Retinal pigment epithelial cell (primary cell): Measurements from ENCODE around the gene SAFB.

Experiments used
- DNase-seq: peaks from one replicate; pipeline ENCODE4 v3.0.0-alpha.2; 2010; ENCODE audit warnings: low read depth
- H3K4me3 ChIP-seq: 2 replicates; pipeline ENCODE4 v1.5.1; 2011; ENCODE audit warnings: mild to moderate bottlenecking, low read length, control low read depth, moderate library complexity
- TF ChIP-seq, protein P1 (sequence below): conservative IDR thresholded peaks from 2 replicates; pipeline ENCODE4 v1.5.1; 2011; ENCODE audit warnings: low read depth, low read length, control low read depth, inconsistent platforms

SAFB gene

GRCh38 chr19:5585461-5586299 is 37.2 kb upstream of the SAFB start:
- TF ChIP-seq, protein P1, sequence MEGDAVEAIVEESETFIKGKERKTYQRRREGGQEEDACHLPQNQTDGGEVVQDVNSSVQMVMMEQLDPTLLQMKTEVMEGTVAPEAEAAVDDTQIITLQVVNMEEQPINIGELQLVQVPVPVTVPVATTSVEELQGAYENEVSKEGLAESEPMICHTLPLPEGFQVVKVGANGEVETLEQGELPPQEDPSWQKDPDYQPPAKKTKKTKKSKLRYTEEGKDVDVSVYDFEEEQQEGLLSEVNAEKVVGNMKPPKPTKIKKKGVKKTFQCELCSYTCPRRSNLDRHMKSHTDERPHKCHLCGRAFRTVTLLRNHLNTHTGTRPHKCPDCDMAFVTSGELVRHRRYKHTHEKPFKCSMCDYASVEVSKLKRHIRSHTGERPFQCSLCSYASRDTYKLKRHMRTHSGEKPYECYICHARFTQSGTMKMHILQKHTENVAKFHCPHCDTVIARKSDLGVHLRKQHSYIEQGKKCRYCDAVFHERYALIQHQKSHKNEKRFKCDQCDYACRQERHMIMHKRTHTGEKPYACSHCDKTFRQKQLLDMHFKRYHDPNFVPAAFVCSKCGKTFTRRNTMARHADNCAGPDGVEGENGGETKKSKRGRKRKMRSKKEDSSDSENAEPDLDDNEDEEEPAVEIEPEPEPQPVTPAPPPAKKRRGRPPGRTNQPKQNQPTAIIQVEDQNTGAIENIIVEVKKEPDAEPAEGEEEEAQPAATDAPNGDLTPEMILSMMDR, result no peak
- no peak for DNase-seq

DNA sequence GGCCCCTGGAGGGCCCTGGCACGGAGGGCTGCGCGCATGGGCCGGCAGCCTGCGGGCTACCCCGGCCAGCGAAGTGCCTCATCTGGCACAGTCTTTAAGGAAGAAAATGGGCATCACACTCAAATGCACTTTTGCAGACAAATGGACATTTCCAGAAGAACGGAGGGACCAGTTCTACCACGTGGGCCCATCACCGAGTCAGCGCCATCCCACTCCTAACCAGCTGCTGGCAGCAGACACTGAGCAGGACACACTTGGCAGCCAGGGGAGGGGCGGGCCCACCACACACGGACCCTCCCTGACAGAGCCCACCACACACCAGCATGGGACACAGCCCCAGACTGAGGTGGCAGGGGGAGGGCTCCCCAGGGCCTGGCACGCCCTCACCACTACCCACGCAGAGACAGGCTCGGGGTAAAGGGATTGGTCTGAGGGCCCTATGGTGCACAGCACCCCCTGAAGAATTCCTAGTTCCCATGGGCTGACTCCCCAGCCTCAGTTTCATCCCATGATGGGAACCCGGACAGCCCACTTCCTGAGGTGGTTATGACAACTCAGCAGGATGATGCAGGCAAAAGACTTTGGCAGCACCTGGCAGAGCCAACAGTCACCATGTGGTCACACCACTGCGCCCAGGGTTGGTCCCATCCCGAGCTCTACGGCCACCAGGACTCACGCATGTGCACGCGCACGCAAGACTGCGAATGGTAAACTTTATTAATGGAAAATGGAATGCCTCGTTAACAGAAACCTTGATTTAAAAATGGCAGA is 36.4 kb upstream of the SAFB start:
- DNase-seq, result no peak
- TF ChIP-seq, protein P1, result no peak
- H3K4me3 ChIP-seq, result no peak overlapping the region

More at GRCh38 chr19:5585461-5586299, 37.2 kb upstream of the SAFB start:
- no peak overlapping the region for H3K4me3 ChIP-seq

DNA sequence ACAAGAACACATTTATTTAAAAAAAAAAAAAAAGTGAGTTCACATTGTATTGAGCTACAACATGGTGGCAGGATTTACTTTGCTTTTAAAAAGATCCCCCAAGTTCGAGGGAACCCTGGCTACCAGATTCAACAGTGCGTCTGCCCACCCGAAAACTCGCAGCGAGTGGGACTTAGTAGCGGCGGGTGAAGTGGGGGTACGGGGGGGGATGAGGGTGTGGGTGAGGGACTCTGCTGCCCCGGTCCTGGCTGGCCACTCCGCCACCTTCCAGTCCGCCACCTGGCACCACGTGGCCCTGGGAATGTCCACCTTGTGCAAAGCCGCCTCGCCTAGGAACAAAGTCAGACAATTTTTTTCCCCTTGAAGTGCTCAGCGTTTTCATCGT is 35.8 kb upstream of the SAFB start:
- no peak overlapping the region for H3K4me3 ChIP-seq
- TF ChIP-seq, protein P1, result no peak
- DNase-seq, result no peak

GRCh38 chr19:5587661-5588060 is 35.2 kb upstream of the SAFB start:
- TF ChIP-seq, protein P1, result no peak
- H3K4me3 ChIP-seq, result no peak overlapping the region
- no peak for DNase-seq

DNA sequence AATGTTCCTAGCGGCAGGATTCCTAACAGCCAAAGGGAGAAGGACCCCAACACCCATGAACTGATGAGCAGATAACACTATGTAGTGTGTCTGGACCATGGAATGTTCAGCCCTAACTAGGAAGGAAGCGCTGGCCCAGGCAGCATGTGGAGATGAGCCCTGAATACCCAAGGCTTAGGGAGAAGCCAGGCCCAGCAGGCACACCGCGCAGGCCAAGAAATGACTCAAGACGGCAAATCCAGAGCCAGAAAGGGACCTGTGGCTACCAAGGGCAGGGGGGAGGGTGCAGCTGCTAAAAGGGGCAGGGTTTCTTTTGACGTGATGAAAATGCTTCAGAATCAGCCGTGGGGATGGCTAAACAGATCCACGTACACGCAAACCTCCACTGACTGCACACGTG is 34.4 kb upstream of the SAFB start:
- TF ChIP-seq, protein P1, result no peak
- no peak for DNase-seq
- no peak overlapping the region for H3K4me3 ChIP-seq

- H3K4me3 ChIP-seq, result no peak overlapping the region
- no peak for DNase-seq
- TF ChIP-seq, protein P1, result no peak
These were observed 33.8 kb upstream of the SAFB start for GRCh38 chr19:5588906-5589676.
